ENCODE measurements around the gene CD3E. TPM values are rescaled to one million over a fixed set of nuclear protein-coding genes. Genes with fewer than 3 reads are reported as not detected.

CD3E gene
- total and polyA plus RNA-seq, 2 experiments from 2014 or later, result not detected

GRCh38 chr11:118286545-118286944, 18.0 kb upstream of the CD3E start (continued):
- no peak for TF ChIP-seq ZNF462 (CRISPR knock-in tag; IDR thresholded peaks at IDR 0.05)
- no peak for TF ChIP-seq ZNF331 (CRISPR knock-in tag; IDR thresholded peaks at IDR 0.05; ENCODE audit: low read depth)
- TF ChIP-seq EZH2phosphoT487 (IDR thresholded peaks at IDR 0.05; ENCODE audit: unreplicated experiment), result no peak
- no peak for TF ChIP-seq CREB1 (CRISPR knock-in tag; IDR thresholded peaks at IDR 0.05; ENCODE audit: low read depth)
- TF ChIP-seq NANOG (IDR thresholded peaks at IDR 0.05; ENCODE audit: borderline replicate concordance), result no peak
- TF ChIP-seq REST (IDR thresholded peaks at IDR 0.05; ENCODE audit: unreplicated experiment), result no peak
- no peak for TF ChIP-seq EZH2 (IDR thresholded peaks at IDR 0.05; ENCODE audit: low read depth, unreplicated experiment)
- TF ChIP-seq ETS1 (IDR thresholded peaks at IDR 0.05), result no peak
